Measurements from ENCODE around the gene TYK2. TPM values are rescaled to one million over a fixed set of nuclear protein-coding genes. Genes with fewer than 3 reads are reported as not detected.

TYK2 gene
- total RNA-seq, 1 experiment from 2014 or later: 66.4 TPM

- no peak for ATAC-seq
- H3K27me3 Mint-ChIP-seq (ENCODE audit: low read depth): no peaks in the 10 kb centered on the region
- no peak for TF ChIP-seq E2F5 (CRISPR knock-in tag; IDR thresholded peaks at IDR 0.05)
- no peaks in the 10 kb centered on the region for H3K9me3 Mint-ChIP-seq
- ChIA-PET CTCF (interaction anchor here (4.0 to 4.7 kb wide), 2 partner anchors 123 to 133 kb away, joined by 66 to 72 read pairs; partner anchors contain the start of gene ICAM1), POLR2A (no interaction called here)
- no peak for DNase-seq (ENCODE audit: low spot score)
- H3K4me1 Mint-ChIP-seq: peaks cover 5% of the 10 kb centered on the region; the same call in 1 of the 2 replicates
- peaks cover 35% of the 10 kb centered on the region for H3K36me3 Mint-ChIP-seq
- no peak overlapping the region for H3K27ac Mint-ChIP-seq
- H3K4me3 Mint-ChIP-seq: no peak overlapping the region
These were observed 12.8 kb upstream of the TYK2 start for GRCh38 chr19:10393137-10393536.

- no peak overlapping the region for H3K27ac Mint-ChIP-seq
- CTCF ChIA-PET: interaction anchor here (4.0 to 4.7 kb wide), 2 partner anchors 122 to 132 kb away, joined by 66 to 72 read pairs; partner anchors contain the start of gene ICAM1
These were observed 11.7 kb upstream of the TYK2 start for GRCh38 chr19:10392120-10392519.

More at GRCh38 chr19:10392120-10392519, 11.7 kb upstream of the TYK2 start:
- peaks cover 35% of the 10 kb centered on the region for H3K36me3 Mint-ChIP-seq
- POLR2A ChIA-PET: interaction anchor here (0.6 kb wide), 1 partner anchor 37 kb away, joined by 3 read pairs; no protein-coding TSS in a partner anchor
- H3K27me3 Mint-ChIP-seq (ENCODE audit: low read depth): no peaks in the 10 kb centered on the region
- no peak overlapping the region for H3K4me3 Mint-ChIP-seq
- ATAC-seq (no peak), DNase-seq (ENCODE audit: low spot score) (no peak)
- no peaks in the 10 kb centered on the region for H3K9me3 Mint-ChIP-seq
- H3K4me1 Mint-ChIP-seq: peaks cover 5% of the 10 kb centered on the region; the same call in 1 of the 2 replicates
- TF ChIP-seq ZNF281 (CRISPR knock-in tag; IDR thresholded peaks at IDR 0.05) (no peak), ZBTB21 (CRISPR knock-in tag; IDR thresholded peaks at IDR 0.05; ENCODE audit: borderline replicate concordance) (no peak), AFF4 (CRISPR knock-in tag; IDR thresholded peaks at IDR 0.05; ENCODE audit: borderline replicate concordance) (no peak), TCF7 (CRISPR knock-in tag; IDR thresholded peaks at IDR 0.05; ENCODE audit: low read depth) (no peak), ESRRA (CRISPR knock-in tag; IDR thresholded peaks at IDR 0.05; ENCODE audit: borderline replicate concordance) (no peak), IRF2 (CRISPR knock-in tag; IDR thresholded peaks at IDR 0.05; ENCODE audit: borderline replicate concordance, low read depth) (no peak), ZMAT4 (CRISPR knock-in tag; IDR thresholded peaks at IDR 0.05) (no peak), PREB (CRISPR knock-in tag; IDR thresholded peaks at IDR 0.05; ENCODE audit: borderline replicate concordance) (no peak), FOXP4 (CRISPR knock-in tag; IDR thresholded peaks at IDR 0.05) (no peak)
